H9 (cell line): ENCODE measurements around the gene KLK1. TPM values are rescaled to one million over a fixed set of nuclear protein-coding genes. Genes with fewer than 3 reads are reported as not detected.
A peak's percentile ranks its signal among the peaks of the same experiment; 100 is the strongest.

Experiments
- DNase-seq: peaks from one replicate; pipeline ENCODE4 v3.0.0-alpha.2; 2017
- H2AFZ ChIP-seq: one replicate; pipeline ENCODE4 v1.6.1; 2013; ENCODE audit warnings: mild to moderate bottlenecking, low read length, control low read depth, moderate library complexity
- H2AK5ac ChIP-seq: 2 replicates; pipeline ENCODE4 v1.6.1; 2013; ENCODE audit warnings: low read length, control low read depth, mixed read lengths; ENCODE audit not compliant: insufficient read length
- H2BK120ac ChIP-seq: one replicate; pipeline ENCODE4 v1.6.1; 2013; ENCODE audit warnings: low read depth, mild to moderate bottlenecking, low read length, control low read depth, inconsistent platforms; ENCODE audit not compliant: poor library complexity, severe bottlenecking
- H2BK12ac ChIP-seq: 2 replicates; pipeline ENCODE4 v1.6.1; 2013; ENCODE audit warnings: low read length, control low read depth, mixed read lengths, low read depth; ENCODE audit not compliant: insufficient read length
- H2BK15ac ChIP-seq: 2 replicates; pipeline ENCODE4 v1.6.1; 2013; ENCODE audit warnings: low read depth, low read length, control low read depth
- H2BK20ac ChIP-seq: one replicate; pipeline ENCODE4 v1.6.1; 2013; ENCODE audit warnings: low read depth, mild to moderate bottlenecking, low read length, control low read depth, inconsistent platforms; ENCODE audit not compliant: poor library complexity, severe bottlenecking
- H2BK5ac ChIP-seq: 2 replicates; pipeline ENCODE4 v1.6.1; 2013; ENCODE audit warnings: low read length, control low read depth, mixed read lengths; ENCODE audit not compliant: insufficient read length
- H3K14ac ChIP-seq: 2 replicates; pipeline ENCODE4 v1.6.1; 2013; ENCODE audit warnings: low read length, control low read depth; ENCODE audit not compliant: insufficient read depth
- H3K18ac ChIP-seq: 2 replicates; pipeline ENCODE4 v1.6.1; 2013; ENCODE audit warnings: low read depth, mild to moderate bottlenecking, mixed read lengths, low read length, control low read depth; ENCODE audit not compliant: insufficient read length
- H3K23ac ChIP-seq: 2 replicates; pipeline ENCODE4 v1.6.1; 2013; ENCODE audit warnings: low read length, control low read depth, mixed read lengths, low read depth; ENCODE audit not compliant: insufficient read length
- H3K23me2 ChIP-seq: 2 replicates; pipeline ENCODE4 v1.6.1; 2013; ENCODE audit warnings: low read depth, mild to moderate bottlenecking, mixed read lengths, low read length, control low read depth; ENCODE audit not compliant: insufficient read length, poor library complexity, severe bottlenecking
- H3K27ac ChIP-seq: 2 replicates; pipeline ENCODE4 v1.5.1; 2013; ENCODE audit warnings: low read length, control low read depth, mixed read lengths, low read depth; ENCODE audit not compliant: insufficient read length
- H3K27me3 ChIP-seq: 2 replicates; pipeline ENCODE4 v1.6.1; 2013; ENCODE audit warnings: low read length, control low read depth, inconsistent platforms; ENCODE audit not compliant: insufficient read depth
- H3K4ac ChIP-seq: 2 replicates; pipeline ENCODE4 v1.6.1; 2013; ENCODE audit warnings: low read depth, mild to moderate bottlenecking, control low read depth, inconsistent platforms, low read length, moderate library complexity
- H3K4me1 ChIP-seq: 2 replicates; pipeline ENCODE4 v1.6.1; 2013; ENCODE audit warnings: low read length, control low read depth, inconsistent platforms; ENCODE audit not compliant: insufficient read depth
- H3K4me2 ChIP-seq: 2 replicates; pipeline ENCODE4 v1.6.1; 2013; ENCODE audit warnings: low read length, control low read depth, mixed read lengths; ENCODE audit not compliant: insufficient read length, insufficient read depth
- H3K56ac ChIP-seq: 2 replicates; pipeline ENCODE4 v1.6.1; 2013; ENCODE audit warnings: low read depth, mild to moderate bottlenecking, mixed read lengths, low read length, control low read depth; ENCODE audit not compliant: insufficient read length
- H3K79me1 ChIP-seq: 2 replicates; pipeline ENCODE4 v1.6.1; 2013; ENCODE audit warnings: low read depth, mild to moderate bottlenecking, moderate library complexity, low read length, control low read depth, inconsistent platforms; ENCODE audit not compliant: insufficient read depth, poor library complexity, severe bottlenecking
- H3K79me2 ChIP-seq: 2 replicates; pipeline ENCODE4 v1.6.1; 2013; ENCODE audit warnings: low read length, control low read depth, inconsistent platforms; ENCODE audit not compliant: insufficient read depth
- H3K9ac ChIP-seq: 2 replicates; pipeline ENCODE4 v1.6.1; 2013; ENCODE audit warnings: low read length, control low read depth, mixed read lengths; ENCODE audit not compliant: insufficient read length; ENCODE audit errors: extremely low read depth
- H3K9me3 ChIP-seq: one replicate; pipeline ENCODE4 v1.6.1; 2013; ENCODE audit warnings: low read depth, low read length, inconsistent platforms; ENCODE audit not compliant: control insufficient read depth
- H3T11ph ChIP-seq: one replicate; pipeline ENCODE4 v1.6.1; 2013; ENCODE audit warnings: mild to moderate bottlenecking, low read length, control low read depth, inconsistent platforms
- H4K20me1 ChIP-seq: one replicate; pipeline ENCODE4 v1.6.1; 2013; ENCODE audit not compliant: control insufficient read depth, insufficient read length, insufficient read depth
- H4K5ac ChIP-seq: 2 replicates; pipeline ENCODE4 v1.6.1; 2013; ENCODE audit warnings: low read depth, mild to moderate bottlenecking, mixed read lengths, low read length, control low read depth; ENCODE audit not compliant: insufficient read length
- H4K8ac ChIP-seq: replicated peaks from 2 replicates; pipeline ENCODE4 v1.6.1; 2013; ENCODE audit warnings: low read length, control low read depth, mixed read lengths, low read depth; ENCODE audit not compliant: insufficient read length
- H4K91ac ChIP-seq: 2 replicates; pipeline ENCODE4 v1.6.1; 2013; ENCODE audit warnings: low read depth, mild to moderate bottlenecking, moderate library complexity, mixed read lengths, low read length, control low read depth; ENCODE audit not compliant: insufficient read length
- H3K27ac Mint-ChIP-seq, 3 experiments: 2 replicates in 2 of 3; 3 replicates in 1 of 3; pipeline ENCODE4 v1.8.0; 2020 to 2021; ENCODE audit warnings: mixed read lengths in 3 of 3, mild to moderate bottlenecking in 1 of 3, moderate library complexity in 1 of 3
- H3K27me3 Mint-ChIP-seq: 2 replicates; pipeline ENCODE4 v1.8.0; 2021; ENCODE audit warnings: low read depth, mild to moderate bottlenecking, moderate library complexity, mixed read lengths
- H3K36me3 Mint-ChIP-seq, 3 experiments: 2 replicates in 2 of 3; 3 replicates in 1 of 3; pipeline ENCODE4 v1.8.0; 2020 to 2021; ENCODE audit warnings: low read depth in 3 of 3, mixed read lengths in 3 of 3; ENCODE audit not compliant: insufficient read depth in 1 of 3
- H3K4me1 Mint-ChIP-seq, 2 experiments: 2 replicates each; pipeline ENCODE4 v1.8.0; 2020; ENCODE audit warnings: mixed read lengths in 2 of 2
- H3K4me3 Mint-ChIP-seq, 2 experiments: 2 replicates in 1 of 2; 3 replicates in 1 of 2; pipeline ENCODE4 v1.8.0; 2020 to 2021; ENCODE audit warnings: mild to moderate bottlenecking in 2 of 2, mixed read lengths in 2 of 2, moderate library complexity in 1 of 2
- H3K9me3 Mint-ChIP-seq, 2 experiments: 2 replicates in 1 of 2; 3 replicates in 1 of 2; pipeline ENCODE4 v1.8.0; 2020; ENCODE audit warnings: mild to moderate bottlenecking in 2 of 2, mixed read lengths in 2 of 2, moderate library complexity in 1 of 2
- CTCF ChIP-seq: fragments of 200-600 bp; sonication (generic); conservative IDR thresholded peaks from 3 replicates; pipeline ENCODE4 v1.8.0; 2021; ENCODE audit warnings: antibody characterized with exemption, mild to moderate bottlenecking
- WGBS: extraction: QIAGEN DNeasy Blood & Tissue Kit; methylation state at CpG from one replicate; pipeline ENCODE4 v1.1.7; 2013; ENCODE audit warnings: missing lambda C conversion rate, low lambda C conversion rate, mixed read lengths; ENCODE audit not compliant: insufficient read length; ENCODE audit errors: extremely low coverage; 5-methylcytosine and 5-hydroxymethylcytosine counted together
- total RNA-seq: library from RNA; stranded (reverse); gene quantifications from 2 replicates; pipeline ENCODE4 v1.2.1, GENCODE V29; 2021

KLK1 gene
- total RNA-seq, 1 experiment from 2014 or later, result 2.3 TPM

GRCh38 chr19:50797781-50798658, 25.6 kb downstream of the KLK1 start:
- no peak overlapping the region for H3K27ac Mint-ChIP-seq
- H4K5ac ChIP-seq, result no peak overlapping the region
- no peak overlapping the region for H2BK20ac ChIP-seq
- peaks cover 5% of the 10 kb centered on the region; the same call in 1 of the 2 replicates for H3K4me1 ChIP-seq
- no peak overlapping the region for H3K18ac ChIP-seq
- no peak overlapping the region for H3K56ac ChIP-seq
- H3K23me2 ChIP-seq, result peaks cover 4% of the 10 kb centered on the region
- H3K9me3 ChIP-seq, result no peaks in the 10 kb centered on the region
- H2AFZ ChIP-seq, result no peak overlapping the region
- H3K9me3 Mint-ChIP-seq, result no peaks in the 10 kb centered on the region
- H3K36me3 Mint-ChIP-seq, result peaks cover 35 to 77% (median 57%) of the 10 kb centered on the region in 3 experiments; a peak in 6 of 7 replicates
- no peak for DNase-seq
- no peak overlapping the region for H3K4ac ChIP-seq
- H2BK120ac ChIP-seq, result no peak overlapping the region
- H3K23ac ChIP-seq, result no peak overlapping the region
- H3K27ac ChIP-seq, result no peak overlapping the region
- H3K79me2 ChIP-seq, result peaks cover 12% of the 10 kb centered on the region; the same call in 1 of the 2 replicates
- no peak overlapping the region for H4K91ac ChIP-seq
- no peak overlapping the region for H2BK15ac ChIP-seq
- peaks cover 23 to 32% of the 10 kb centered on the region in 2 experiments for H3K4me1 Mint-ChIP-seq
- peak overlapping the region in 1 of 2 experiments; percentile 11; a peak in 1 of 5 replicates for H3K4me3 Mint-ChIP-seq
- H2BK5ac ChIP-seq, result no peak overlapping the region
- H3K4me2 ChIP-seq, result no peak overlapping the region
- no peak overlapping the region; the same call in 1 of the 2 replicates for H3K14ac ChIP-seq
- no peak overlapping the region for H2AK5ac ChIP-seq
- no peak overlapping the region for H3K9ac ChIP-seq
- H4K8ac ChIP-seq, result no peak overlapping the region
- peaks cover 9% of the 10 kb centered on the region for H3K79me1 ChIP-seq
- H3T11ph ChIP-seq, result no peak overlapping the region
- no peak overlapping the region for H2BK12ac ChIP-seq
- no CpG with 5 or more reads among the region's 18 CpGs for WGBS
- peaks cover 4% of the 10 kb centered on the region for H4K20me1 ChIP-seq
- no peak for TF ChIP-seq CTCF
- no peaks in the 10 kb centered on the region; the same call in 1 of the 2 replicates for H3K27me3 Mint-ChIP-seq
- H3K27me3 ChIP-seq, result no peaks in the 10 kb centered on the region
